ENCODE measurements around the gene VPS11.

Gene VPS11

GRCh38 chr11:119081682-119082260, 14.2 kb downstream of the VPS11 start:
- Histone ChIP-seq H3K9me3 (ENCODE audit: control insufficient read depth, insufficient read depth, low read length) (no peaks in the 10 kb centered on the region), H3K9ac (ENCODE audit: low read depth, low read length) (no peak overlapping the region), H3K4me1 (ENCODE audit: insufficient read depth, low read length) (no peaks in the 10 kb centered on the region), H3K36me3 (ENCODE audit: insufficient read depth, low read length) (peaks cover 9% of the 10 kb centered on the region)

- peak within 1 kb of the TSS; percentile 99 for H3K9ac ChIP-seq (ENCODE audit: low read depth, low read length)
- no peaks in the 10 kb centered on the region for H3K9me3 ChIP-seq (ENCODE audit: control insufficient read depth, insufficient read depth, low read length)
- no peaks in the 10 kb centered on the region; the same call in 1 of the 2 replicates for H3K36me3 ChIP-seq (ENCODE audit: insufficient read depth, low read length)
- no peaks in the 10 kb centered on the region for H3K4me1 ChIP-seq (ENCODE audit: insufficient read depth, low read length)
These were observed 17.2 kb downstream of the VPS11 start, which contains the start of gene HMBS for GRCh38 chr11:119084663-119085436. Gene HMBS (plus strand): TSS chr11:119084881. CDS start chr11:119085034, 153 bp downstream.

GRCh38 chr11:119085437-119085847, 17.8 kb downstream of the VPS11 start:
- Histone ChIP-seq H3K9me3 (ENCODE audit: control insufficient read depth, insufficient read depth, low read length) (no peaks in the 10 kb centered on the region), H3K9ac (ENCODE audit: low read depth, low read length) (peak overlapping the region; percentile 99), H3K4me1 (ENCODE audit: insufficient read depth, low read length) (no peaks in the 10 kb centered on the region), H3K36me3 (ENCODE audit: insufficient read depth, low read length) (no peaks in the 10 kb centered on the region; the same call in 1 of the 2 replicates)

GRCh38 chr11:119087123-119087522, 19.5 kb downstream of the VPS11 start:
- Histone ChIP-seq H3K4me1 (ENCODE audit: insufficient read depth, low read length) (no peaks in the 10 kb centered on the region), H3K9ac (ENCODE audit: low read depth, low read length) (no peak overlapping the region), H3K36me3 (ENCODE audit: insufficient read depth, low read length) (no peaks in the 10 kb centered on the region; the same call in 1 of the 2 replicates)

GRCh38 chr11:119087747-119088241, 20.2 kb downstream of the VPS11 start:
- Histone ChIP-seq H3K36me3 (ENCODE audit: insufficient read depth, low read length) (no peaks in the 10 kb centered on the region; the same call in 1 of the 2 replicates), H3K9me3 (ENCODE audit: control insufficient read depth, insufficient read depth, low read length) (no peaks in the 10 kb centered on the region), H3K4me1 (ENCODE audit: insufficient read depth, low read length) (no peaks in the 10 kb centered on the region), H3K9ac (ENCODE audit: low read depth, low read length) (no peak overlapping the region)

More at GRCh38 chr11:119087123-119087522, 19.5 kb downstream of the VPS11 start:
- H3K9me3 ChIP-seq (ENCODE audit: control insufficient read depth, insufficient read depth, low read length): no peaks in the 10 kb centered on the region

GRCh38 chr11:119088406-119088805, 20.8 kb downstream of the VPS11 start:
- H3K9ac ChIP-seq (ENCODE audit: low read depth, low read length): no peak overlapping the region

GRCh38 chr11:119089319-119089718, 21.7 kb downstream of the VPS11 start:
- Histone ChIP-seq H3K4me1 (ENCODE audit: insufficient read depth, low read length) (no peaks in the 10 kb centered on the region), H3K36me3 (ENCODE audit: insufficient read depth, low read length) (peaks cover 8% of the 10 kb centered on the region), H3K9ac (ENCODE audit: low read depth, low read length) (no peak overlapping the region), H3K9me3 (ENCODE audit: control insufficient read depth, insufficient read depth, low read length) (no peaks in the 10 kb centered on the region)

More at GRCh38 chr11:119088406-119088805, 20.8 kb downstream of the VPS11 start:
- Histone ChIP-seq H3K9me3 (ENCODE audit: control insufficient read depth, insufficient read depth, low read length) (no peaks in the 10 kb centered on the region), H3K4me1 (ENCODE audit: insufficient read depth, low read length) (no peaks in the 10 kb centered on the region), H3K36me3 (ENCODE audit: insufficient read depth, low read length) (peaks cover 5% of the 10 kb centered on the region)

- Histone ChIP-seq H3K36me3 (ENCODE audit: insufficient read depth, low read length) (peaks cover 8% of the 10 kb centered on the region), H3K4me1 (ENCODE audit: insufficient read depth, low read length) (no peaks in the 10 kb centered on the region), H3K9ac (ENCODE audit: low read depth, low read length) (no peak overlapping the region), H3K9me3 (ENCODE audit: control insufficient read depth, insufficient read depth, low read length) (no peaks in the 10 kb centered on the region)
These were observed 23.6 kb downstream of the VPS11 start for GRCh38 chr11:119091178-119091577.

- peaks cover 8% of the 10 kb centered on the region for H3K36me3 ChIP-seq (ENCODE audit: insufficient read depth, low read length)
- H3K9me3 ChIP-seq (ENCODE audit: control insufficient read depth, insufficient read depth, low read length): no peaks in the 10 kb centered on the region
- no peak overlapping the region; the same call in 1 of the 2 replicates for H3K9ac ChIP-seq (ENCODE audit: low read depth, low read length)
- H3K4me1 ChIP-seq (ENCODE audit: insufficient read depth, low read length): no peaks in the 10 kb centered on the region
These were observed 24.6 kb downstream of the VPS11 start for GRCh38 chr11:119091966-119092879.

GRCh38 chr11:119092880-119093842, 25.5 kb downstream of the VPS11 start:
- Histone ChIP-seq H3K4me1 (ENCODE audit: insufficient read depth, low read length) (no peaks in the 10 kb centered on the region), H3K9me3 (ENCODE audit: control insufficient read depth, insufficient read depth, low read length) (no peaks in the 10 kb centered on the region), H3K9ac (ENCODE audit: low read depth, low read length) (peak overlapping the region; percentile 92), H3K36me3 (ENCODE audit: insufficient read depth, low read length) (peaks cover 13% of the 10 kb centered on the region; the same call in 1 of the 2 replicates)

GRCh38 chr11:119093942-119094815, 26.6 kb downstream of the VPS11 start:
- H3K9ac ChIP-seq (ENCODE audit: low read depth, low read length): peak overlapping the region; percentile 92
- H3K36me3 ChIP-seq (ENCODE audit: insufficient read depth, low read length): peaks cover 19% of the 10 kb centered on the region; the same call in 1 of the 2 replicates
- no peaks in the 10 kb centered on the region for H3K4me1 ChIP-seq (ENCODE audit: insufficient read depth, low read length)
- no peaks in the 10 kb centered on the region for H3K9me3 ChIP-seq (ENCODE audit: control insufficient read depth, insufficient read depth, low read length)

- H3K9ac ChIP-seq (ENCODE audit: low read depth, low read length): peak overlapping the region; percentile 92
- H3K36me3 ChIP-seq (ENCODE audit: insufficient read depth, low read length): peaks cover 19% of the 10 kb centered on the region; the same call in 1 of the 2 replicates
- no peaks in the 10 kb centered on the region for H3K9me3 ChIP-seq (ENCODE audit: control insufficient read depth, insufficient read depth, low read length)
- no peaks in the 10 kb centered on the region for H3K4me1 ChIP-seq (ENCODE audit: insufficient read depth, low read length)
These were observed 27.1 kb downstream of the VPS11 start for GRCh38 chr11:119094816-119095065.

Data from ES-I3 (cell line).